GM21576 (cell line): Measurements from ENCODE around the gene ATP6V0D1.
"Not testable (repeated sequence)": the region's sequence is repeated elsewhere in the genome, so short reads cannot be mapped to it uniquely, and the experiment has no call there.

Source experiments
- ATAC-seq: cut with Tn5 transposase; IDR thresholded peaks from one replicate; pipeline ENCODE4 v1.9.1; 2021; ENCODE audit warnings: mild to moderate bottlenecking, moderate library complexity; ENCODE audit not compliant: unreplicated experiment

Gene ATP6V0D1

DNA sequence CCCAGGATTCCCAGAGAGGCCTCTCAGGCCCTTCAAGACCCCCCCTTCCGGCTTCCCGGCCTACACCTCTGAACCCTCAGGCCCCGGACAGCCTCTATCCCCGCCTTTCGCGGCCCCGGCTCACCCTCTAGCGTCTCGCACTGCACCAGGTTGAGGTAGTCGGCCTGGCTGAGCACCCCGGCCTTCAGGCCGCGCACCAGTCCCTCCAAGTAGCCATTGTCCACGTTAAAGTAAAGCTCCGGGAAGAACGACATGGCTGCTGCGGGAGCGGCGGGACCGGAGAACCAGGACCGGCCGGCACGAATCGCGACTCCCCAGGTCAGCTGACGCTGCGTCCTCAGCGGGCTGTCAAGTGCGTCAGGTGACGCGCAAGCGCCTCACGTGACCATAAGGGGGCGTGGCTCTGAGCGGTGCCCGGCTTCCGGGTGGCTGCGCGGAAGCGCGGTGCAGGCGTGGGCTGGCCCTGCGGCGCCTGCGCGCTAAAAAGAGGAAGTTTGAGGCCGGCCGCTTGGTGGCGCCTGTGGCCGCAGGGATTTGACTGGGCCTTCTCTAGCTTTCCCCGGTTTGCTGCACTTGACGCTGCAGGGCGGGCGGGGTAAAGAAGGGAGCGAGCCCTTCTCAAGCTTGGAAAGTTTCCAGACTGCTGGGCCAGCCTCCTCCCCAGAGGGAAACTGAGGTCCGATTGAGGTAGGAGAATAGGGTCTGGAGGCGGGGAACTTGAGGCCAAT, at the start of gene ATP6V0D1:
ATP6V0D1 (minus strand) TSS at position 325 of the 728 bp plus-strand sequence; CDS start at position 254, 71 bp downstream.
- ATAC-seq: peak; percentile 81

GRCh38 chr16:67530013-67530939, 49.3 kb upstream of the ATP6V0D1 start:
- ATAC-seq: peak; percentile 41

DNA sequence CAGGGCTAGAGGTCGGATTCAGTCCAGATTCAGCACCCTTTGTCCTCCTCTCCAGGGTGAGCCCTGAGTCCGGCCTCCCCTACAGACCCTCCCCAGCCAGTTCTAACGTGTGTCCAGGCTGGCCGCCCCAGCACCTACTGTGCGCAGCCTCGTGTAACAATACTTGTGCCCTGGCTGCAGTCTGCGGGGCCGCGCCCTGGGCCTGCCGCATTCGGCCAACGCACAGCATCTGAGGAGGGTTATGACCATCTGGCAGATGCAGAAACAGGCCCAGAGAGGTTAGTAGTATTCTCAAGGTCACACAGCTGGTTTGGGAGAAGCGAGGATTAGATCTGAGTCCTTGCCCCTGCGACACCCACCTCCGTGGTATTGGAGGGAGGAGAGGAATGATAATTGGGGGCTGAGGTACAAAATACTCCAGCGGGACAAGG, 48.6 kb upstream of the ATP6V0D1 start:
- no peak for ATAC-seq

- ATAC-seq: no peak
Observed at GRCh38 chr16:67528870-67529581, 48.1 kb upstream of the ATP6V0D1 start.

DNA sequence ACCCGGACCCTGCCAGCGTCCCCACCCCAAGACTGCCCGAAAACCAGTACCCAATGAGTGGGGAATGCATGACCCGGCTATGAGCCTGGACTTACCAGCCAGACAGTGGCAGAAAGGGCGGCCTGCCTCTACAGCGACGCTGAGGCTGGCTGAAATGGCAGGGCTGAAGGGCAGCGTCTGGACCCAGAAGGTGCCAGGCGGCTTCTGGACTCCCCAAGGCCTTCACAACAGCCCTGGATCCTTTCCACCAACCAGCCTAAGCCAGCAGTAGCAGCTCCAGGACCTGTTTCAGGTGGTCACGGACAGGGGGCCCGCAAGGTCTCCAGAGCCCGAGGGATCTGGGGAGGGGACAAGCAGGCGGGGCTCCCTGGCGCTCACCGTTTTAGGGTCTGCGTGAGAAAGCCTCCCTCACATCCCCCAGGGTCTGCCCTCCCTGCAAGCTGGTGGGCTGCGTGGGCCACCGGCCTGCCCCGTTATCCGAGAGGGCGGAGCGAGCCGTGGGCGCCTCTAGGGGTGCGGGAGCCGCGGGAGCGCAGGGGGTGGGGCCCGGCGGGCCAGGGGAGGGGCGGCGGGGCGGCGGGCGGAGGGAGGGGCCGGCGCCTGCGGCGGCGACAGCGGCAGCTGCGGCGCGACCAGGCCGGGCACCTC, 47.4 kb upstream of the ATP6V0D1 start, which contains the start of gene RIPOR1:
RIPOR1 (plus strand) TSS at position 608 of the 648 bp plus-strand sequence. CDS start 9,618 bp downstream, outside the sequence.
- ATAC-seq: no peak

DNA sequence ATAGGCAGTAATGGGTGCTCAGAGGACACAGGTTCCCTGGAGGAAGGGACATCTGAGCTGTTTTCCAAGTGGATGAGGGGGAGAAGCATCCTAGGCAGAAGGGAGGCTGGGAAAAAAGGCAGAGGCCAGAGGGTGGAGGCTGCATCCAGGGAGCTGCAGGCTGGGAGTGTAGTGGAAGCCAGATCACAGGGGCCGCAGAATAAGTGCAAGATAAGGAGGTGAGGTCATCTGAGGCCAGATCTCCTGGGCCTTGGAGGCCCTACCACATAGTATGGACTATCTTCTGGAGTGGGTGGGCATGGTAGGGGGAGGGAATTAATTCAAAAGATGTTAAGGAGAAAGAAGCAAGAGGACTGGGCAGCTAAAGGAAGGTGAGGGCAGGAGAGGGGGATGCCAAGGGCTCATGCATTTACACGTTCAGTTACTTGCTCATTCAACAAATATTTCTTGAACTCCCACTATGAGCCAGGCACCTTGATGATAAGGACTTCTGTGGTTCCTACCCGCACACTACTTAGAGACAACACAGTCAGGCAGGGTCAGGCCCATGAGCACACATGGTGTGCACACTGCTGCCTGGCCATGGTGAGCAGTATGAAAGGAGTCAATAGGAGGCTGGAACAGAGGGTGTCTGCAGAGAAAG, 45.3 kb upstream of the ATP6V0D1 start:
- no peak for ATAC-seq

DNA sequence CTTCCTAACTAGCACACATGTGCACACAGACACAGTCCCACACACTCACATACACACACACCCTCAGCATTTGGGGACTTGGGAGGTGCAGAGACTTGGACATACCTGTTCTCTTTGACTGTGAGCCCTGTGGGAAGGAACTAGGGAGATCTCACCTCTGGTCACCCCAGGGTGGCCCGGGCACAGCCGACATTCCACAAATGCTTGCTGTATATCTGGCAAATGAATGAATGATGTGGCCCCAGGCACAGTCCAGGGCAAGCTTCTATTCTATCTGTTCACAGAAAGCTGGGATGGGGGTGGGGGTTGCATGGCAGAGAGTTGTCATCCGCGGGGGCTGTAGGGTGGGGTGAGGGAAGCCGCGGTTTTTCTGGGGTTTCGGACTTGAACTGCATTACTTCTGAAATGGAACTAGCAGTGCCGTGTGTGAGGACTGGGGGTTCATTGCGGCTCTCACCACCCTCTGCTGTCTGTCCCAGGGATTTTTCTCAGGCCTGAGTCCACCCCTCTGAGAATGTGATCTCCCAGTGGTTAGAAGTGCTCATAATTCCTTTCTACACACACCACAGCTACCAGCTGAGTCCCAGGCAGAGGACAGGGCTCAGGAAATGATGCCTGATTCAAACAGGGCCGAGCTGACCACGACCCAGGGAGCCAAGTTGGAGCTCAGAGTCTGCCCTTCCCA, 44.4 kb upstream of the ATP6V0D1 start:
- ATAC-seq: no peak

DNA sequence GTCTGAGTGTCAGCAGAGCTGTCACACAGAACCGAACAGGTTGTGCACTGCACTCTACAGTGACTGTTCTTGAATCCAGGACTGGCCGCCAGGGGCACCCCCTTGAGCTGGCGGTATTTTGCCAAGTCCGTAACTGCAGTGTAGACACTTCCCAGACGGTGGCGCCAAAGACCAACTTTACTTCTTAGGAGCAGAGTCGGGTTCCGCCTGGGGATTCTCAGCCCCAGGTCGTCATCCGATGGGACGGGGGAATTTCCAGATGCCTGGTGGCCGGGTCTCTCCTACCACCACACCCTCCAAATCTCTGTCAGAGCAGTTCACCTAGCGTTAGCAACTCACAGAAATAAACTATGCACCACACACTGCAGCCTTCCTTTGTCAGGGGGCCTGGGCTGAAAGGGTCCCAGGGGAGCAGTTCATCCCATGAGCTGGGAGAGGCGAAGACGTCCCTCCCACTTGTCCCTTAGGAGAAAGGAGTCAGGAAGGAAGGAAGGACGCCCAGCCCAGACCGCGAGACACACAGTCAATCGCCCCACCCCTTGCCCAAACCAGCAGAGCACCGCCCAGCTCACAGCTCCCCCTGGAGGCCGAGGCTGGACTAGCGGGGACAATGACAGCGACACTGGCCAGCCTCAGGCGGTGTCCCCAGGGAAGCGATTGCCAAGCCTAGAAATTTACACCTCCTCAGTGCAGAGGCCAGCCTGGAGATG, 40.3 kb upstream of the ATP6V0D1 start:
- peak; percentile 60 for ATAC-seq

GRCh38 chr16:67519242-67519641, 38.3 kb upstream of the ATP6V0D1 start:
- ATAC-seq: no peak

DNA sequence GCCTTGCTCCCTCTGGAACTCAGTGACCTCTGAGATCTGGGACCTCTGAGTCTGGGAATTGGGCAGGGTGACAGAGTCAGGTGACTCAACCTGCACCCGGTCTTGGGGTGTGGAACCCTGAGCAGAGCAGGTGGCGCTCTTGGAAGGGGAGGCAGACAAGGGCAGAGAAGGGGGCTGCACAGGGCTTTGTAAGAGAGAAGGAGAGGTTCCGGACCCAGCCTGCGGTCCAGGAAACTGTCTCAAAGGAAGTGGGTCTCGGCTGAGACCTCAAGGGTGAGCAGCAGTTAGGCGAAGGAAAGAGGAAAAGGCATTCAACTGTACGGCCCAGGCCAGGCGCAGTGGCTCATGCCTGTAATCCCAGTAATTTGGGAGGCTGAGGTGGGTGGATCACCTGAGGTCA, 37.7 kb upstream of the ATP6V0D1 start:
- ATAC-seq: no peak

GRCh38 chr16:67517661-67518423, 36.9 kb upstream of the ATP6V0D1 start:
- peak; percentile 44 for ATAC-seq

DNA sequence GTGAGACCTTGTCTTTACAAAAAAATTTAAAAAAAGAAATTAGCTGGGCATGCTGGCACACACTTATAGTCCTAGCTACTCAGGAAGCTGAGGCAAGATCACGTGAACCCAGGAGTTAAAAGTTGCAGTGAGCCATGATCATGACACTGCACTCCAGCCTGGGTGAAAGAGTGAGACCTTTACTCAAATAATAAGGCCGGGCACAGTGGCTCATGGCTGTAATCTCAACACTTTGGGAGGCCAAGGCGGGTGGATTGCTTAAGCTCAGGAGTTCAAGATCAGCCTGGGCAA, 36.1 kb upstream of the ATP6V0D1 start:
- ATAC-seq: no peak

- no peak for ATAC-seq
Observed at GRCh38 chr16:67516296-67517154, 35.6 kb upstream of the ATP6V0D1 start.

GRCh38 chr16:67514382-67514828, 33.4 kb upstream of the ATP6V0D1 start:
- ATAC-seq: peak; percentile 49

DNA sequence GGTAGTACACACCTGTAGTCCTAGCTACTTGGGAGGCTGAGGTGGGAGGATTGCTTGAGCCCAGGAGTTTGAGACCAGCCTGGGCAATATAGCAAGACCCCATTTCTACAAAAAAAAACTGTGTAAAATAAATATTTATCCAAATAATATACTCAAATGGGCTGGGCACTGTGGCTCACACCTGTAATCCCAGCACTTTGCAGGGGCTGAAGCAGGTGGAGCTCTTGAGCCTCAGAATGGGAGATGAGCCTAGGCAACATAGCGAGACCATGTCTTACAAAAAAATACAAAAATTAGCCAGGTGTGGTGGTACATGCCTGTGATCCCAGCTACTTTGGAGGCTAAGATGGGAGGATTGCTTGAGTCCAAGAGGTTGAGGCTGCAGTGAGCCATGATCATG, 32.9 kb upstream of the ATP6V0D1 start:
- ATAC-seq: not testable (repeated sequence)

GRCh38 chr16:67509016-67509415, 28.1 kb upstream of the ATP6V0D1 start:
- ATAC-seq: no peak

DNA sequence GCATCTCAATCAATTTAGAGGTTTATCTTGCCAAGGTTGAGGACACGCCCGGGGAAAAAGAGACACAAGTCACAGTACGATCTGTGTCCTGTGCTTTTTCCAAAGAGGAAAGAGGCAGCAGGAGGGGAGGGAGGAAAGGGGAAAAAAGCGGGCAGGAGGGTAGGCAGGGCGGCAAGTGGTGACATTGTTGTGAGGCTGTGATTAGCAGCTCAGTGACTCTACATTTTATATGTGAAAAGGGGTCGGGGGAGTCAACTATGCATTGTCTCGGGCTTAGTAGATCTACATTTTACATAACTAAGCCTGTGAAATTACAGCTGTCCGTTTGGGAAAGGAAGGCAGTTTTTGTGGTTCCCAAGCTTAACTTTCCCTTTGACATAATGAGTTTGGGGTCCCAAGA, 25.5 kb upstream of the ATP6V0D1 start:
- ATAC-seq: no peak
